Endothelial cell of umbilical vein (primary cell): ENCODE results near the gene ARHGEF17.

Source experiments
- CTCF ChIP-seq, 2 donors: IDR thresholded peaks; 1 replicate in 1 of 2; 2 replicates in 1 of 2; pipeline ENCODE4 v1.5.1; 2011; ENCODE audit warnings: low read length in 2 of 2, mild to moderate bottlenecking in 2 of 2, moderate library complexity in 2 of 2, control low read depth in 1 of 2, inconsistent platforms in 1 of 2, low read depth in 1 of 2; ENCODE audit not compliant: insufficient read depth in 1 of 2; ENCODE audit errors: extremely low read depth in 1 of 2
- EZH2 ChIP-seq: IDR thresholded peaks from 2 replicates; pipeline ENCODE4 v1.6.1; 2012; ENCODE audit warnings: borderline replicate concordance, low read depth, mild to moderate bottlenecking, moderate library complexity, low read length, inconsistent platforms; ENCODE audit not compliant: severe bottlenecking
- GATA2 ChIP-seq: IDR thresholded peaks from 2 replicates; pipeline ENCODE4 v1.7.0; 2011; ENCODE audit warnings: low read depth, mild to moderate bottlenecking, moderate library complexity, mixed read lengths, low read length; ENCODE audit not compliant: insufficient read length, insufficient read depth
- MYC ChIP-seq: IDR thresholded peaks from one replicate; pipeline ENCODE4 v1.6.1; 2011; ENCODE audit warnings: mild to moderate bottlenecking, low read depth, low read length
- POLR2A ChIP-seq: IDR thresholded peaks from 2 replicates; pipeline ENCODE4 v1.6.1; 2012; ENCODE audit warnings: low read depth, mild to moderate bottlenecking, control low read depth, low read length
- POLR2AphosphoS5 ChIP-seq: IDR thresholded peaks from 2 replicates; pipeline ENCODE4 v1.6.1; 2012; ENCODE audit warnings: low read depth, mild to moderate bottlenecking, control low read depth, low read length, moderate library complexity; ENCODE audit not compliant: insufficient read depth
- TF ChIP-seq, protein P1 (sequence below): IDR thresholded peaks from 2 replicates; pipeline ENCODE4 v1.6.1; 2011; ENCODE audit not compliant: insufficient read depth, insufficient read length

DNA sequence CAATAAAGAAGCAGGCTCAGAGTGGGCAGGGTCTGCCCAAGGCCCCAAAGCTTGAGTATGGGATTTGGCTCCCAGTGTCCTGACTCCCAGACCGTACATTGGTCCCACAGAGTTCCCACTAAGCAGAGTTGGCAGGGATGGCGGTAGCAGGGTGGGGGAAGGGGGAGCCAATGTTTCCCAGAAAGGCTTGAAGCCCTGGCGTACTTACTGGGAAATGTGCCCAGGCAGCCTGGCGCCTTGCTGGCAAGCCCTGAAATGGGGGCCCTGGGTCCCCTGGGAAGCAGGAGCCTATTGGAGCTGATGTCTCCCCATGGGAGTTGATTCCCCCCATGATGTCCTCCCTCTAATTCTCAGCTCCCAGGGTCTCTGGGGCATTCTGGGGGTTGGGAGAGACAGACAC, 9.3 kb downstream of the ARHGEF17 start:
- no peak for TF ChIP-seq POLR2AphosphoS5
- no peak for TF ChIP-seq CTCF (IDR thresholded peaks at IDR 0.05; ENCODE audit: extremely low read depth in 1 of 2, insufficient read depth in 1 of 2, low read depth in 1 of 2, low read length in 2 of 2)
- no peak for TF ChIP-seq POLR2A
- TF ChIP-seq, protein P1, sequence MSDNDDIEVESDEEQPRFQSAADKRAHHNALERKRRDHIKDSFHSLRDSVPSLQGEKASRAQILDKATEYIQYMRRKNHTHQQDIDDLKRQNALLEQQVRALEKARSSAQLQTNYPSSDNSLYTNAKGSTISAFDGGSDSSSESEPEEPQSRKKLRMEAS = no peak
- no peak for TF ChIP-seq GATA2
- TF ChIP-seq EZH2 = no peak
- TF ChIP-seq MYC = no peak
